GM18873 (cell line): ENCODE measurements around the gene TMEM196.
"Not testable (repeated sequence)": the region's sequence is repeated elsewhere in the genome, so short reads cannot be mapped to it uniquely, and the experiment has no call there.

Experiments used
- ATAC-seq: cut with Tn5 transposase; IDR thresholded peaks from one replicate; pipeline ENCODE4 v1.9.1; 2021; ENCODE audit warnings: mild to moderate bottlenecking, moderate library complexity, moderate number of reproducible peaks; ENCODE audit not compliant: unreplicated experiment, low FRiP score

The TMEM196 gene

GRCh38 chr7:19708397-19709248 lies 64.8 kb downstream of the TMEM196 start, which contains the start of gene POLR1F:
POLR1F (minus strand) TSS chr7:19709037; CDS start chr7:19709016, 21 bp downstream.
- ATAC-seq = peak; percentile 84

GRCh38 chr7:19707240-19707639 lies 66.2 kb downstream of the TMEM196 start:
- no peak for ATAC-seq

GRCh38 chr7:19705663-19706062 lies 67.8 kb downstream of the TMEM196 start:
- no peak for ATAC-seq

GRCh38 chr7:19701471-19701870 lies 71.9 kb downstream of the TMEM196 start:
- ATAC-seq = no peak

- ATAC-seq = no peak
These were observed 72.5 kb downstream of the TMEM196 start for GRCh38 chr7:19700936-19701335.

- ATAC-seq = no peak
These were observed 75.1 kb downstream of the TMEM196 start for GRCh38 chr7:19698331-19698730.

GRCh38 chr7:19696926-19697325 lies 76.5 kb downstream of the TMEM196 start:
- ATAC-seq = no peak

- no peak for ATAC-seq
These were observed 81.1 kb downstream of the TMEM196 start for GRCh38 chr7:19692111-19692828.

GRCh38 chr7:19690736-19691135 lies 82.7 kb downstream of the TMEM196 start:
- ATAC-seq = no peak

GRCh38 chr7:19689130-19689529 lies 84.3 kb downstream of the TMEM196 start:
- not testable (repeated sequence) for ATAC-seq

- ATAC-seq = no peak
These were observed 91.8 kb downstream of the TMEM196 start for GRCh38 chr7:19681596-19681995.

GRCh38 chr7:19677180-19677579 lies 96.2 kb downstream of the TMEM196 start:
- ATAC-seq = no peak

- no peak for ATAC-seq
These were observed 97.6 kb downstream of the TMEM196 start for GRCh38 chr7:19675816-19676215.

GRCh38 chr7:19674266-19674960 lies 99.0 kb downstream of the TMEM196 start:
- no peak for ATAC-seq

- no peak for ATAC-seq
These were observed 102.6 kb downstream of the TMEM196 start for GRCh38 chr7:19670806-19671205.
